ENCODE measurements around the gene SGSM2.

The SGSM2 gene

DNA sequence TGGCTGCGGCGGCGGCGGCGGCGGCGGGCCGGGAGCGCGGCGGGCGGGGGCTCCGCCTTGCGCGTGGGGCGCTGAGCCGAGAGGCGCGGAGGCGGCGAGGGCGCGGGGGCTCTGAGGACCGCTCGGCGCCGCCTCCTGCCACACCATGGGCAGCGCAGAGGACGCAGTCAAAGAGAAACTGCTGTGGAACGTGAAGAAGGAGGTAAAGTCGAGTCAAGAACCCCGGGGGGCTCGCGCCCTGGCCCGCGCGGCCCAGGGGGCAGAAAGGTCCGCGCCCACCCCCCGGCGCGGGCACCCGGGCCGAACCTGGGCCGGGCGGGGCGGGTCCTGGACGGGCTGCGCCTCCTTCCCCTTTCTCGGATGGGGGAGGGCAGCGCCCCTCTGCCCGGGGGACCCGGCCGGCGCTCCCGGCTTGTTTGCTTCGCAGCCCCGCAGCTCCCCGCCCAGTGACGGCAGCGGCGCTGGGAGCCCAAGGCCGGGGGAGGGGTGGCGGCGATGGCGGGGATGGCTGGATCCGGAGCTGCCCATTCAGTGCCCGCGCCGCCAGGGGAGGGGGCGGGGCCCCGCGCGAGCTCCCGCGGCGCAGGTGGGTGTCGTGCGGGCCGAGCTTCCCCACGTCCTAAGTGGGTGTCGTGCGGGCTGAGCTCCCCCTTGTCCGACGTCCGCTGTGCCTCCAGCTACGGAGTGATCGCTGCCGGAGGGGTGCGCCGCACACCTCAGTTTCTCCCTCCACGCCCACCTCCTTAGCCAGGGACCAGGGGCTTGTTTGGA lies 428 bp downstream of the SGSM2 start:
- DNase-seq (ENCODE audit: low spot score), result peak; percentile 33

- no peak for DNase-seq (ENCODE audit: low spot score)
Observed at GRCh38 chr17:2338315-2338657, 985 bp downstream of the SGSM2 start.

DNA sequence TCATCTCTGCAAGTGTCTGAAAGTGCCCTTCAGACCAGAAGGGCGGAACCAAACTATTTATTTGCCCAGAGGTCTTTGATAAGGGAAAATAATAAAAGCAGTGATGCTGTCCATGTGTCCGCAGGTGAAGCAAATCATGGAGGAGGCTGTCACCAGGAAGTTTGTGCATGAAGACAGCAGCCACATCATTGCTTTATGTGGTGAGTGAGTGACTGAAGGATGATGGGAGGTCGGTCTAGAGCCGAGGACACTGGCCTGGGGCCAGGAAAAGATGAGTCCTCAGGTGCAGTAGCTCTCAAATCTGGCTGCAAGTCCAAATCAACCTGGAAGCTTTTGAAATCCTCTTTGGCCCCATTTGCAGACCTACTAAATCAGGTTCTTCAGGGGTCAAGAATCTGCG lies 6.1 kb downstream of the SGSM2 start:
- DNase-seq (ENCODE audit: low spot score), result no peak

GRCh38 chr17:2344528-2344927 lies 7.2 kb downstream of the SGSM2 start:
- DNase-seq (ENCODE audit: low spot score), result no peak

GRCh38 chr17:2346475-2346874 lies 9.2 kb downstream of the SGSM2 start:
- DNase-seq (ENCODE audit: low spot score), result no peak

GRCh38 chr17:2347805-2348685 lies 10.7 kb downstream of the SGSM2 start:
- DNase-seq (ENCODE audit: low spot score), result no peak

DNA sequence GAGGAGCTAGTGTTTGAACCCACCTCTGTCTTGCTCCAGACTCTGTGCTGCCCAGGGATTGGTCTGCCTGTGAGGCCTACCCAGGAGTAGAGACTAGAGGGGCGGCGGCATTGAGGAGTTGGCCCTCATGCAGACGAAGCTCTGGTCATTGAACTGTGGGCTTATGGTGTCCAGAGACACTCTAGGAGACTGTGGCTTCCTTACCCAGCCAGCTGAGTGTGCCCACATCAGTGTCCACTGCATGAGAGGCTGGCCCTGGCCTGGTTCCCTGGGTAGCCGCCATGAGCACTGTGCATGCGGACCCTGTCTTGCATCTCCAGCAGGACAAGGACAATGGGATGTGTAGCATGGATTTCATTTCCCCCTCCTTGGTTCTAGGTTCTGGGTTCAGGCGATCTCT lies 14.0 kb downstream of the SGSM2 start:
- no peak for DNase-seq (ENCODE audit: low spot score)

- no peak for DNase-seq (ENCODE audit: low spot score)
Observed at GRCh38 chr17:2354311-2354710, 17.0 kb downstream of the SGSM2 start.

GRCh38 chr17:2357237-2357636 lies 19.9 kb downstream of the SGSM2 start:
- no peak for DNase-seq (ENCODE audit: low spot score)

GRCh38 chr17:2357931-2358434 lies 20.7 kb downstream of the SGSM2 start:
- DNase-seq (ENCODE audit: low spot score), result no peak

- no peak for DNase-seq (ENCODE audit: low spot score)
Observed at GRCh38 chr17:2361010-2361760, 23.9 kb downstream of the SGSM2 start.

DNA sequence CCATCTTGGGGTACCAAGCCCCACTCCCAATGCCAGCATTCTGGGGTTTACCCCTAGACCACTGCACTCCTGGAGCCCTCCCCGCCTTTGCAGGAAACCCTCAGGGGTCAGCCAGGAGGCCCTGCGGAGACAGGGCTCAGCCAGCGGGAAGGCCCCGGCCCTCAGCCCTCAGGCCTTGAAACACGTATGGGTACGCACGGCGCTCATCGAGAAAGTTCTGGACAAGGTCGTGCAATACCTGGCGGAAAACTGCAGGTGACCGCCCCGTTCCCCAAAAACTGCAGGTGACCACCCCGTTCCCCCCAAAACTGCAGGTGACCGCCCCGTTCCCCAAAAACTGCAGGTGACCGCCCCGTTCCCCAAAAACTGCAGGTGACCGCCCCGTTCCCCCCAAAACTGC lies 24.7 kb downstream of the SGSM2 start:
- DNase-seq (ENCODE audit: low spot score), result no peak

DNA sequence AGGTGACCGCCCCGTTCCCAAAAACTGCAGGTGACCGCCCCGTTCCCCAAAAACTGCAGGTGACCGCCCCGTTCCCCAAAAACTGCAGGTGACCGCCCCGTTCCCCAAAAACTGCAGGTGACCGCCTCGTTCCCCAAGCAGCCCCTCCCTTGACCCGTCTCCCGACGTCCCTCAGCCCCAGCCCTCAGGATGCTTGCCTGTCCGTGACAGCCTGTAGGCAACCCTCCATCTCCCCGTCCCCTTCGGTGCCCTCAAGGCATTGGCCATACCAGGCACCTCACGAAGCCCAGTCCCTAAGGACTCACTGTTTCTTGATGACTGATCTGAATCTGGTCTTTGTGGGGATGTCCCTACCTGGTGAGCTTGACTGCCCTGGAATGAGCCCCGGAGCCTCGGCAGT lies 25.1 kb downstream of the SGSM2 start:
- no peak for DNase-seq (ENCODE audit: low spot score)

- DNase-seq (ENCODE audit: low spot score), result no peak
Observed at GRCh38 chr17:2362881-2363280, 25.6 kb downstream of the SGSM2 start.

- DNase-seq (ENCODE audit: low spot score), result no peak
Observed at GRCh38 chr17:2363318-2363717, 26.0 kb downstream of the SGSM2 start.

DNA sequence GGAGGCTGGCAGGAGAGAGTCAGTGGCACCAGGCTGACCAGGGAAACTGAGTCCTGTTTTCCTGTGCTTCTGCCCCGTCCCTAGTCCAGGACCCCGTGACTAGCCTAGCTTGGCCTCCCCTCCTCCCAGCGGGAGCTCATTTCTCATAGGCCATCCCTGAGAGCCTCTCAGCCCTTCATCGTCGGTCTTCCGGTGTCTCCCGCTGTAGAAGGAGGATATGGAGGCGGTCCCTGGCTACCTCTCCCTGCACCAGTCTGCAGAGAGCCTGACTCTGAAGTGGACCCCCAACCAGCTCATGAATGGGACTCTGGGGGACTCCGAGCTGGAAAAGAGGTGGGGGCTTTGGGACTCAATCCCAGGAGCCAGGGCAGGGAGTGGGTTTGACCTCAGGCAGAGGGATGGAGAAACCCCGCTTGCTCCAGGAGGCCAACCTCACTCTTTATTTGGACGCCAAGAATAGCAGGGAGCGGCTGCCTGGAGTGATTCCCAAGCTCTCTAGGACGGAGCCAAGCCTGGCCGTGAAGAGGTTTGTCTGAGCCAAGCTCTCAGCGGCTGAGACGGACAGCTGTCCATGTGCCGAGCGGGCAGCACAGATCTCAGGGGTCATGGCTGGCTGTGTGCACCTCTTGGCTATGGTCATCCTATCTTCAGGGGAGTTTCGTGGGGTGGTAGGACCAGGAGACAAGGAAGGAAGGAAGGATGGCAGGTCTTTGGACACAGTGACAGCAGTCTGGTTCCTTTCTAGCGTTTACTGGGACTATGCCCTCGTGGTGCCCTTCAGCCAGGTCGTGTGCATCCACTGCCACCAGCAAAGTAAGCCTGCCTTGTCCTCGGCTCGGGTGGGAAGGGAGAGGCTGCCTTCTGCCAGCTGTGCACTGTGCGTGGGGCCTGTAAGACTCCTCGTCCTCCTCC lies 26.8 kb downstream of the SGSM2 start:
- DNase-seq (ENCODE audit: low spot score), result no peak

GRCh38 chr17:2364763-2365116 lies 27.4 kb downstream of the SGSM2 start:
- no peak for DNase-seq (ENCODE audit: low spot score)

DNA sequence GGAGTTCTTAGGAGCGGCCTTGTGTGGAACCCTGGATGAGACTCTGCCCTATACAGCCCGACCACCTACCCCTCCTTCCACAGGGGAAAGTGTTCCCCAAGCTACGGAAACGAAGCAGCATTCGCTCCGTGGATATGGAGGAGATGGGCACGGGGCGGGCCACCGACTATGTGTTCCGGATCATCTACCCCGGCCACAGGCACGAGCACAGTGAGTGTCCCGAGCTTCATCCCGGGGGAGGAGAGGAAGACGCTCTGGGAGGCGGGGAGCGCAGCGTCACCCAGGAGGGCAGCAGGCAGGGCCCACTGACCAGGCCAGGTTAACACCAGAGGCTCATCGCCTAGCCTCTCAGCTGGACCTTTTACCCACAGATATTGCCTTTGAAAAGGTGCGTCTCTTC lies 27.8 kb downstream of the SGSM2 start:
- DNase-seq (ENCODE audit: low spot score), result no peak

- DNase-seq (ENCODE audit: low spot score), result no peak
Observed at GRCh38 chr17:2366747-2367494, 29.6 kb downstream of the SGSM2 start.

GRCh38 chr17:2368359-2368758 lies 31.1 kb downstream of the SGSM2 start:
- no peak for DNase-seq (ENCODE audit: low spot score)

GRCh38 chr17:2369039-2369438 lies 31.7 kb downstream of the SGSM2 start:
- no peak for DNase-seq (ENCODE audit: low spot score)

All from CD4-positive, alpha-beta T cell treated with Interleukin-6 at 100 ng/mL for 8 hours (primary cell).